Measurements from ENCODE around the gene LTO1. TPM values are rescaled to one million over a fixed set of nuclear protein-coding genes. Genes with fewer than 3 reads are reported as not detected.

LTO1 gene
- total and polyA plus RNA-seq, 2 of the 13 experiments (the other 11 are each of a cell fraction or from before 2014, with no cell fraction given): 11.8 to 15.0 TPM

- TF ChIP-seq ZBED4 (CRISPR knock-in tag; IDR thresholded peaks at IDR 0.05; ENCODE audit: borderline replicate concordance): 0 out of 2 replicates have a peak, but pooled peaks have one; percentile 19
- TF ChIP-seq, protein P1, sequence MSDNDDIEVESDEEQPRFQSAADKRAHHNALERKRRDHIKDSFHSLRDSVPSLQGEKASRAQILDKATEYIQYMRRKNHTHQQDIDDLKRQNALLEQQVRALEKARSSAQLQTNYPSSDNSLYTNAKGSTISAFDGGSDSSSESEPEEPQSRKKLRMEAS (IDR thresholded peaks at IDR 0.05): peak; percentile 51; the same call in 1 of the 2 replicates
- no peak for TF ChIP-seq ZNF549 (CRISPR knock-in tag; IDR thresholded peaks at IDR 0.05)
- TF ChIP-seq BRD4 (CRISPR knock-in tag; IDR thresholded peaks at IDR 0.05): peak; percentile 29; the same call in 1 of the 2 replicates
- peak; percentile 55; the same call in 1 of the 2 replicates for TF ChIP-seq RARA (CRISPR knock-in tag; IDR thresholded peaks at IDR 0.05)
- peak; percentile 41; the same call in 1 of the 2 replicates for TF ChIP-seq KDM5B (CRISPR knock-in tag; IDR thresholded peaks at IDR 0.05; ENCODE audit: borderline replicate concordance)
- TF ChIP-seq CREBL2 (CRISPR knock-in tag; IDR thresholded peaks at IDR 0.05; ENCODE audit: borderline replicate concordance): no peak
- TF ChIP-seq TFAP4 (IDR thresholded peaks at IDR 0.05; ENCODE audit: borderline replicate concordance, low read depth): peak; percentile 40; the same call in 1 of the 2 replicates
- peak; percentile 34; the same call in 1 of the 2 replicates for TF ChIP-seq KDM2A (CRISPR knock-in tag; IDR thresholded peaks at IDR 0.05; ENCODE audit: borderline replicate concordance, low read depth)
- TF ChIP-seq, protein P2, sequence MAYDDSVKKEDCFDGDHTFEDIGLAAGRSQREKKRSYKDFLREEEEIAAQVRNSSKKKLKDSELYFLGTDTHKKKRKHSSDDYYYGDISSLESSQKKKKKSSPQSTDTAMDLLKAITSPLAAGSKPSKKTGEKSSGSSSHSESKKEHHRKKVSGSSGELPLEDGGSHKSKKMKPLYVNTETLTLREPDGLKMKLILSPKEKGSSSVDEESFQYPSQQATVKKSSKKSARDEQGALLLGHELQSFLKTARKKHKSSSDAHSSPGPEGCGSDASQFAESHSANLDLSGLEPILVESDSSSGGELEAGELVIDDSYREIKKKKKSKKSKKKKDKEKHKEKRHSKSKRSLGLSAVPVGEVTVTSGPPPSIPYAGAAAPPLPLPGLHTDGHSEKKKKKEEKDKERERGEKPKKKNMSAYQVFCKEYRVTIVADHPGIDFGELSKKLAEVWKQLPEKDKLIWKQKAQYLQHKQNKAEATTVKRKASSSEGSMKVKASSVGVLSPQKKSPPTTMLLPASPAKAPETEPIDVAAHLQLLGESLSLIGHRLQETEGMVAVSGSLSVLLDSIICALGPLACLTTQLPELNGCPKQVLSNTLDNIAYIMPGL (CRISPR knock-in tag; IDR thresholded peaks at IDR 0.05; ENCODE audit: borderline replicate concordance in 1 of 2, low read depth in 1 of 2): 0 out of 4 replicates have a peak, but pooled peaks of 1 of the 2 experiments have one; percentile 35
- TF ChIP-seq ZNF280D (CRISPR knock-in tag; IDR thresholded peaks at IDR 0.05): no peak
- TF ChIP-seq, protein P3, sequence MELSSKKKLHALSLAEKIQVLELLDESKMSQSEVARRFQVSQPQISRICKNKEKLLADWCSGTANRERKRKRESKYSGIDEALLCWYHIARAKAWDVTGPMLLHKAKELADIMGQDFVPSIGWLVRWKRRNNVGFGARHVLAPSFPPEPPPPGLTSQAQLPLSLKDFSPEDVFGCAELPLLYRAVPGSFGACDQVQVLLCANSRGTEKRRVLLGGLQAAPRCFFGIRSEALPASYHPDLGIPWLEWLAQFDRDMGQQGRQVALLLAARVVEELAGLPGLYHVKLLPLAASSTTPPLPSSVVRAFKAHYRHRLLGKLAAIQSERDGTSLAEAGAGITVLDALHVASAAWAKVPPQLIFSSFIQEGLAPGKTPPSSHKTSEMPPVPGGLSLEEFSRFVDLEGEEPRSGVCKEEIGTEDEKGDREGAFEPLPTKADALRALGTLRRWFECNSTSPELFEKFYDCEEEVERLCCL (CRISPR knock-in tag; IDR thresholded peaks at IDR 0.05; ENCODE audit: borderline replicate concordance): no peak
- no peak for TF ChIP-seq HMGA1 (CRISPR knock-in tag; conservative IDR thresholded peaks at IDR 0.05)
Measured at GRCh38 chr11:69705901-69706787, 31.0 kb upstream of the LTO1 start (continued).

All from HepG2 (cell line).